Bronchial epithelial cell (primary cell): ENCODE data around the gene CCDC17. TPM values are rescaled to one million over a fixed set of nuclear protein-coding genes. Genes with fewer than 3 reads are reported as not detected.

Experiments
- DNase-seq: peaks from one replicate; pipeline ENCODE4 v3.0.0-alpha.2; 2010; ENCODE audit warnings: low read depth
- FAIRE-seq: peaks from 2 replicates; lab custom pipeline; 2011; peaks lifted over from hg19 to GRCh38; lab: Jason Lieb, UNC
- H3K27me3 ChIP-seq: 2 replicates; pipeline ENCODE4 v1.5.1; 2011; ENCODE audit warnings: low read length; ENCODE audit not compliant: control insufficient read depth, insufficient read depth
- H3K36me3 ChIP-seq: 2 replicates; pipeline ENCODE4 v1.5.1; 2011; ENCODE audit warnings: low read length; ENCODE audit not compliant: control insufficient read depth, insufficient read depth
- H3K4me3 ChIP-seq: 2 replicates; pipeline ENCODE4 v1.5.1; 2011; ENCODE audit warnings: mild to moderate bottlenecking, low read depth, low read length, control low read depth
- CTCF ChIP-seq: IDR thresholded peaks from 2 replicates; pipeline ENCODE4 v1.5.1; 2011; ENCODE audit warnings: mild to moderate bottlenecking, moderate library complexity, low read length, control low read depth, inconsistent platforms; ENCODE audit not compliant: insufficient read depth, severe bottlenecking
- total RNA-seq: library from RNA; depleted of rRNA; stranded (reverse); fragments of >200 nt; gene quantifications from 2 replicates; pipeline ENCODE4 v1.2.1, GENCODE V29; 2014

Gene CCDC17
- total RNA-seq, 1 donor from 2014 or later: 0.79 TPM

- Histone ChIP-seq H3K4me3 (no peak overlapping the region), H3K27me3 (no peaks in the 10 kb centered on the region), H3K36me3 (peaks cover 8% of the 10 kb centered on the region)
- TF ChIP-seq CTCF: no peak
- DNase-seq (no peak), FAIRE-seq (peak; percentile 36)
These were observed 1.8 kb downstream of the CCDC17 start for GRCh38 chr1:45621895-45622523.

GRCh38 chr1:45621501-45621836, 2.4 kb downstream of the CCDC17 start:
- FAIRE-seq: no peak
- TF ChIP-seq CTCF: no peak
- Histone ChIP-seq H3K27me3 (no peaks in the 10 kb centered on the region), H3K36me3 (peaks cover 10% of the 10 kb centered on the region), H3K4me3 (no peak overlapping the region)
- no peak for DNase-seq

- peaks cover 10% of the 10 kb centered on the region for H3K36me3 ChIP-seq
- H3K4me3 ChIP-seq: no peak overlapping the region
- no peak for DNase-seq
- peak; percentile 75 for FAIRE-seq
- no peaks in the 10 kb centered on the region for H3K27me3 ChIP-seq
- no peak for TF ChIP-seq CTCF
These were observed 3.0 kb downstream of the CCDC17 start for GRCh38 chr1:45620588-45621500.

GRCh38 chr1:45619149-45619921, 4.5 kb downstream of the CCDC17 start:
- no peak for TF ChIP-seq CTCF
- Histone ChIP-seq H3K4me3 (no peak overlapping the region), H3K27me3 (no peaks in the 10 kb centered on the region), H3K36me3 (peaks cover 10% of the 10 kb centered on the region)
- no peak for FAIRE-seq
- DNase-seq: no peak

GRCh38 chr1:45617618-45618017, 6.2 kb downstream of the CCDC17 start:
- Histone ChIP-seq H3K4me3 (no peak overlapping the region), H3K27me3 (no peaks in the 10 kb centered on the region), H3K36me3 (peaks cover 10% of the 10 kb centered on the region)
- peak; percentile 64 for DNase-seq
- FAIRE-seq: no peak
- TF ChIP-seq CTCF: no peak
